HG02763 (cell line): ENCODE data around the gene MS4A10.
"Not testable (repeated sequence)": the region's sequence is repeated elsewhere in the genome, so short reads cannot be mapped to it uniquely, and the experiment has no call there.

ENCODE experiments used
- ATAC-seq: cut with Tn5 transposase; IDR thresholded peaks from one replicate; pipeline ENCODE4 v1.9.1; 2021; ENCODE audit warnings: mild to moderate bottlenecking, moderate library complexity; ENCODE audit not compliant: unreplicated experiment

Gene MS4A10

GRCh38 chr11:60821827-60822599 is 36.9 kb downstream of the MS4A10 start:
- no peak for ATAC-seq

- ATAC-seq = not testable (repeated sequence)
Measured at GRCh38 chr11:60823745-60824306, 38.7 kb downstream of the MS4A10 start.

DNA sequence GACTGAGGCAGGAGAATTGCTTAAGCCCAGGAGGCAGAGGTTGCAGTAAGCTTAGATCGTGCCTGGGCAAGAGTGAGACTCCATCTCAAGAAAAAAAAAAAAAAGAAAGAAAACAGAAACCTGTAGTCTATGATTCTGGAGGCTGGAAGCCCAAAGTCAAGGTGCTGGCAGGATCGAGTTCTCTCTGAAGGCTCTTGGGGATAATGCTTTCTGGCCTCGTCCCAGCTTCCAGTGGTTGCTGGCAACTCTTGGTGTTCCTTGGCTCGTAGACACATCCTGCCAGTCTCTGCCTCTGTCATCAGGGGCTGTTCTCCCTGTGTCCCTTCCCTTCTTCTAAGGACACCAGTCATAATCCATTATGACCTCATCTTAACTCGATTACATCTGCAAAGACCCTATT is 40.0 kb downstream of the MS4A10 start:
- no peak for ATAC-seq

DNA sequence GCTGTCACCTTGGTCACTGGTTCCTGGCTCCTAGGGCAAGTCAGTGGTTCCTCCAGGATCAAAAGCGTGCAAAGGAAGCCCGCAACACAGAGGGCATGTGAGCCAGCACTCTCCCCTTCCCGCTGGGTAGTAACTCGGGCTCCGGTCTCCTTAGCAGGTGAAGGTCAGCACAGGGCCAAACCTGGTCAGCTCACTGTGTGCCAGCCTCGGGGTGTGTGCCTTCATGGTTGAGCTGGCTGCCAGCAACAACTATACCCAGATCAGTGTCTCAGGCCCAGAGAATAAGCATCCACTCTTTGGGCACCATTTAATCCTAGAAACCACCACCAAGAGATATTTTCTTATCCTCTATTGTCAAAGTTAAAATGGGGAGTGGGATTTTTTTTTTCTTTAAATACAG is 40.7 kb downstream of the MS4A10 start:
- ATAC-seq = no peak

DNA sequence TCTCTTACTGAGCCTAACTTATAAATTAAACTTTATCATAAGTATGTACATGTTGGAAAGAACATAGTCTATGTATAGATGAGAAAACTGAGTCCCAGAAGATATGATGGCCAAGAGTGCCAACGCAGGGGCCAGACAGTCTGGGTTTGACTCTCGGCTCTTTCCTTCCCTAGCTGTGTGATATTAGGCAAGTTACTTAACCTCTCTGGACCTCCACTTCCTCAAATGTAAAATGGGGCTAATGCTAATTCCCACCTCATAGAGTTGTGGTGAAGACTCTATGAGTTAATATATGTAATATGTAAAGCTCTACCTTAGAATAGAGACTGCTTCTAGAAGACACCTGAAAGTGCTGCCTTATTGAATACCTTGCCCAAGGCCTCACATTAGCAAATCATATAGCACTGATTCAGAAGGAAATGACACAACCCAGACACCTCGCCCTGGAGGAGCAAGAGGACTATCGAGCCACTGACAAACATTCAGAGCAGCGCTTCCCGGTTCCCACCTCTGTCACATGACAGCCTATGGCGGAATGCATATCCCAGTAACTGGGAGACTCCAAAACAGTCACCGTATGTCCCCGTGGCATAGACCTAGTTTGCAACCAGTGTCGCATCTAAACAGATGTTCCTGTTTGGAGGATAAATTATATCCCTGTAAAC is 45.5 kb downstream of the MS4A10 start:
- peak; percentile 13 for ATAC-seq

DNA sequence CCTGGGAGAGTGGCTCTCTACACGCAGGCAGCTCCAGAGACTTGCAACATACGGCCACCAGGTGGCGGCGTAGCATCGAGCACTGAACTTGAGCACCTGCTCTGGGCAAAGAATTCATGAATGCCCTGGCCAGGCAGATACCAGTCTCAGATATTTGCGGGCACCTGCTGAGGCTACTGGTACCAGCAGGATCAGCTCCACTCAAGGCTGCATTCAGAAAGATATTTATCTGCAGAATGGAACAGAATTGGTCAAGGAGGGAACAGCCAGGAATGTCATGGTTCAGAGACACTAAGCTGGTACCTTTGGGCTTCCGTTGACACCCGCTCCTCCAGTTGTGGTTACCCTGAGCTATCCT is 46.0 kb downstream of the MS4A10 start:
- ATAC-seq = peak; percentile 58

DNA sequence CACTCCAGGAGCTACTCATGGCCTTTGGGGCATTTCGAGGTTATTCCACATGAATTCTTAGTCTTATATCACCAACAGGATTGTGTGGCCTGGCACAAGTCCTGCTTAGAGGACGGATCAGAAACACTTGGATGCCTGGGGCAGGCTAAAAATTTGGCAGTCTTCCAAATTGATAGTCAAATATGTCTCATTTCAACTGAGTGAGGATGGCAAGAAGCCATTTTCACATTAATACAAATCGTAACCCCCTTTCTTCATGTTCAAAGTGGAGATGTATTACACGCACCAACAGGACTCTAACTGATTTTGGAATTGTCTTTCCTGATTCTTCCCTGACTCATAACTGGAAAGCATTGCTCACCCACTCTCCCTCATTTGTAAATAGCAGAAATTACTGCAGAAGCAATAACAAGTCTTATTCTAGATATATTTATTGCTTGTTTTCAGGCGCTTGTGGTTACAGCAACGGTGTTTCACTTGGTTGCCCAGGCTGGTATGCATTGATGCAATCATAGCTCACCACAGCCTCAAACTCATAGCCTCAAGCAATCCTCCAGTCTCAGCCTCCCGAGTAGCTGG is 46.5 kb downstream of the MS4A10 start:
- ATAC-seq = no peak

GRCh38 chr11:60834742-60835533 is 49.8 kb downstream of the MS4A10 start:
- no peak for ATAC-seq

GRCh38 chr11:60835534-60835846 is 50.4 kb downstream of the MS4A10 start:
- ATAC-seq = no peak

- ATAC-seq = no peak
Measured at GRCh38 chr11:60836866-60837515, 51.9 kb downstream of the MS4A10 start.

- ATAC-seq = no peak
Measured at GRCh38 chr11:60838132-60838531, 53.0 kb downstream of the MS4A10 start.

DNA sequence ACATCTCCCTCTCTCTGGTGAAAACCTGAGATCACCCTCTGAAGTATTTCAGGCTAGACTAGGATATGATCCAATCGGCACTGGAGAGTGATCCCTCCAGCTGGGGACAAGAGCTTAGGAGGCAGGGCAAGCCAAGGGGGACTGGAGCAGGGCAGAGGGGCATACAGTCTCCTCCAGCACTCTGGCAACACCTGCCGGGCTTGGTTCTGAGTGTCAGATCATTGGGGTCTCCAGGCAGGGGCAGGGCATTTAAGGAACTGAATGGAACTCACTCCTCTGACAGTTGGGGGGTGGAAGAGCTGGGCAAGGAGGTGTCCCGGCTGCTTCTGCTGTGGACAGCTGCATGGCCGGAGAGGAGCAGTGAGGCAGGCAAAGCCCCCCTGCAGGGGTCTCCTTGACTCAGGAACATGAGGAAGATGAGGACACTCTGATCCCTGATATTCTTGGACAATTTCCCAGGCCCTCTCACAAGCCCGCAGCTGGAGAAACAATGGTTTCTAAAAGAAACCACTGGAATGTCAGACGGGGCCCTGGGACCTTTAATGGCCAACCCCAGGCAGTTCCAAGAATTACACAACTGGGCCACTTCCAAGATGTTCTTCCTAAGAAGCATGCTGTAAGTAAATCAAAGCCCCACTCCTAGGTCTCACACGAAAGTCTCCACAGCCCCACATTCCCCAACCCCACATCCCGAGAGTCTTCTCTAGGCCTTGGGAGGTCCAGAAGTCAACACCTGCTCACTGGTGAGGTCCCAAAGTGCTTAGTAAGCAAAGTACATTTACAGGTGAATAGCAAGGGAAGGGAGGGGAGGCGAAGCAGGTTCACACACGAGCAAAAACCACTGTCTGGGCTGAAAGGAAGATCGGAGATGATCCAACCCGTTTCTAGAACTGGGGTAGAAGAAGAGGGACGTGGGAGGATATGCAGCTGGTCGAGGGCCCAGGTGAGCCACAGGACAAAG is 55.6 kb downstream of the MS4A10 start:
- ATAC-seq = no peak

DNA sequence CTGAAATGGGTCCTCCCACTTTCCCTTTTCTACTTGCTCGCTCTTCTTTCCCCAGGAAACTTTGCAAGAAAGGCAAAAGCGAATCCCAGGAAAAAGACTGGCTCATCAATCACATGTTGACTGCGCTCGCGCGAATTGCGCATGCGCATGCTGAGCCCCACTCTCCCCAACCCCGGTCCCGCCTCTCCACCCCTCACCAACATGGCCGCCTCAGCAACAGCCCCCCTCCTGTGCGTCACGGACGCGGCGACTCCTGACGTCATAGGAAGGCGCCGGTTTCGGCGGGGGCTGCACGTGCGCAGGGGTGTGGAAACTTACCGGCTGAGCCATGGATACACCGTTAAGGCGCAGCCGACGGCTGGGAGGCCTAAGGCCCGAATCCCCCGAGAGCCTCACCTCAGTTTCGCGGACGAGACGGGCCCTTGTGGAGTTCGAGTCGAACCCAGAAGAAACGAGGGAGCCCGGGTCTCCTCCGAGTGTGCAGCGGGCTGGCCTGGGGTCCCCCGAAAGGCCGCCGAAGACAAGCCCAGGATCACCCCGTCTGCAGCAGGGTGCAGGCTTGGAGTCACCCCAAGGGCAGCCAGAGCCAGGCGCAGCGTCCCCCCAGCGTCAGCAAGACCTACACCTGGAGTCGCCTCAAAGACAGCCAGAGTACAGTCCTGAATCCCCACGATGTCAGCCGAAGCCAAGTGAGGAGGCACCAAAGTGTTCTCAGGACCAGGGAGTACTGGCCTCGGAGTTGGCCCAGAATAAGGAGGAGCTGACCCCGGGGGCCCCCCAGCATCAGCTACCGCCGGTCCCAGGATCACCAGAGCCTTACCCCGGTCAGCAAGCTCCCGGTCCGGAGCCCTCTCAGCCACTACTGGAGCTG is 56.9 kb downstream of the MS4A10 start, which contains the start of gene CCDC86:
Gene CCDC86, plus strand, starts transcription at position 317 of the 871 bp plus-strand sequence. Its CDS starts 12 bp downstream, at position 329.
- ATAC-seq = peak; percentile 87

DNA sequence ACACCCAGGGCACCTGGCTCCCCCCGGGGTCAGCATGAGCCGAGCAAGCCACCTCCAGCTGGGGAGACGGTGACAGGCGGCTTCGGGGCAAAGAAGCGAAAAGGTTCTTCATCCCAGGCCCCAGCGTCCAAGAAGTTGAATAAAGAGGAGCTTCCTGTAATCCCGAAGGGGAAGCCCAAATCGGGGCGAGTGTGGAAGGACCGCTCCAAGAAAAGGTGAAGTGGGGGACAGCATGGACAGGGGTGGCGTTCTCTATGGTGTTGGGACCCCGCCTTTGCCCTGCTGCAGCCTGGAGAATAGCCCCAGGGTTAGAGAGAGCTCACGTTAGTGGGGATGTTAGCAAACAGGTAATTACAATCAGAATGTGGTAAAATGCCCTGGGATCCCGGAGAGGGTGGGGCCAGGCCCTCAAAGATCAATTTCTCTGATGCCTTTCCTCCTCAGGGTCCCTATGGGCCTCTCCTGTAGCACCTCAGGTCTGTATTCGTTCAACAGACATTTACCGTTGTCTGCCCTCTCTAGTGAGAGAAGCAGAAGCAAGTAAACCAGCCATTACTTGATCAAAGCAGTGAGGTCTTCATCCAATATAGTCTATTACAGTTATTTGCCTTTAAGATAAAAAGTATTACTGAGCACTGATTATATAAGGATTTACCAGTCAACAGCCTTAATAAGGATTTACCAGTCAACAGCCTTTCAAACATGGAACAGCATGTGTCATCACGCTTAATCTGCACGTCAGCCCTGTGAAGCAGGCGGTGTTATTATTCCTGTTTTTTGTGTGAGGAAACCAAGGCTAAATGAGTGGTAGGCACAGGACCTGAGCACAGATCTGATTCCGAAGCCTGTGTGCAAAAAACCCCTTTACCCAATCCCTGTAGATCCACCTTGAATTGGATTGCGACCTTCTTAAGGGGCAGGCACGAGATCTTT is 57.8 kb downstream of the MS4A10 start:
- ATAC-seq = no peak

GRCh38 chr11:60844045-60844869 is 59.1 kb downstream of the MS4A10 start:
- no peak for ATAC-seq

GRCh38 chr11:60844870-60845221 is 59.7 kb downstream of the MS4A10 start:
- no peak for ATAC-seq

- no peak for ATAC-seq
Measured at GRCh38 chr11:60845338-60845737, 60.2 kb downstream of the MS4A10 start.
